Stimulated activated CD4-positive, alpha-beta T cell treated with anti-CD3 and anti-CD28 coated beads, Interleukin-4, amount 100 ng/mL, for 1 hour (primary cell): ENCODE data around the gene CLK4.
A peak's percentile ranks its signal among the peaks of the same experiment; 100 is the strongest.

Source experiments
- DNase-seq: peaks from one replicate; pipeline ENCODE4 v3.0.0-alpha.2; 2020

The CLK4 gene

DNA sequence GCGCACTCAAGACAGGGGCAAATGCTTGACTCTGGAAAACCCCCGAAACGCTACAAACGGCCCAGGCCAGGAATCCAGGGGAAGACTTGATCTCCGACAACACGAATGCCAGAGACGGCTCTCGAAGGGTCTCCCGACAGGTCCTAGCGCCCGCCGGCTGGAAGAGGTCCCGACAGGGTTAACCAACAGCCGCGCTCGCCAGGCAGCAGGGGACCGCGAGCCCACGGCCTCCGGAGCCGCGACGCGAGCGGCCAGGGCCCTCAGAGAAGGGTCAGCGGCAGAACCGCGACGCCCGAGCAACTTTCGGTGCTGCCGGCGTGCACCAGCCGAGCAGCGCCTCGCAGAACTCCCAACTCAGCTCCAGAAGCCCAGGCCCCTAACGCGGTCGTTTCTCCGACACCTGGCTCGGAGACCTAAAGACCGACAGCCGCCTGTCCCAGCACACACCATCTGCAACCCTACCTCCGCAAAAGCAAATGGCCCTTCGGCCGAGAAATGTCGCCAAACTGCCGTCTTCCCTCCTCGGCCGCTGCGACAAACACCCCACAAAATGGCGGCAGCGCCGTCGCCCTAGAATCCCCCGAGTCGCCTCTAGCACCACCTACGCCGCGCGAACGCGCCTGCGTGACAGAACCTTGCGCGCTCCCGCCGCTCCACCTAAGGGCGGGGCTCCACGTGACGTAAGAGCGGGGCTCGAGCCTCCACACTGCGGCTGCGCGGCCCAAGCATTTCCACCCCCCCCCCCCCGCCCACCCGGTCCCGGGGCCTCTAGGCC is at the start of gene CLK4:
TSS of gene CLK4 (minus strand) at position 567 of the 775 bp plus-strand sequence. CDS start 3,634 bp downstream, outside the sequence.
- DNase-seq: peak; percentile 98

DNA sequence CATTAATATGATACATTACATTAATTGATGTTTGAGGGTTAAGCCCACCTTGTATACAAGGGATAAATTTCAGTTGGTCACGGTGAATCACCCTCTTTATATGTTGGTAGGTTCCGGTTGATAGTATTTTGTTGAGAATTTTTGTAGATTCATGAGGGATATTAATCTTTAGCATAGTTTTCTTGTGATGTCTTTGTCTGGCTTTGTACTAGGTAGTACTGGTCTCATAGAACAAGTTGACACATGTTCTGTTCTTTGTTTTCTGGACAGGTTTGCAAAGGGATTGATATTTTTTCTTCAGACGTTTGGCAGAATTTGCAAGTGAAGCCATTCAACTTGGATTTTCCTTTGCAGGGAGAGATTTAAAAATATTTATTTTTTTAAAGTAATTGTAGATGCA is 49.1 kb upstream of the CLK4 start:
- DNase-seq: no peak

DNA sequence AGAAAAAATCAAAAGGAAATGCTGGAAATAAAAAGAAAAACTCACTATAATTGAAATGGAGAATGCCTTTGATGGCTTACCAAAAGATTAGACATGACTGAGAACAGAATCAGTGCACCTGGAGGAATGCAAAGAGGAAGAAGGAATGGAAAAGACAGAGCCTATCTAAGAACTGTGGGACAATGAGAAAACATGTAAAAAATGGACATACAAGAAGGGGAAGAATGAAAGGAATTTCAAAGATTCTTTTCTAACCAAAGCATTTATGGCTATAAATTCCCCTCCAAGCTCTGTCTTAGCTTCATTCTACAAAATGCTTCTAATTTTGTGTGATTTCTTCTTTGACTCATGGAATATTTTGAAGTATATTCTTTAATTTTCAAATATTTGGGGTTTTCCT is 47.5 kb upstream of the CLK4 start:
- DNase-seq: no peak

DNA sequence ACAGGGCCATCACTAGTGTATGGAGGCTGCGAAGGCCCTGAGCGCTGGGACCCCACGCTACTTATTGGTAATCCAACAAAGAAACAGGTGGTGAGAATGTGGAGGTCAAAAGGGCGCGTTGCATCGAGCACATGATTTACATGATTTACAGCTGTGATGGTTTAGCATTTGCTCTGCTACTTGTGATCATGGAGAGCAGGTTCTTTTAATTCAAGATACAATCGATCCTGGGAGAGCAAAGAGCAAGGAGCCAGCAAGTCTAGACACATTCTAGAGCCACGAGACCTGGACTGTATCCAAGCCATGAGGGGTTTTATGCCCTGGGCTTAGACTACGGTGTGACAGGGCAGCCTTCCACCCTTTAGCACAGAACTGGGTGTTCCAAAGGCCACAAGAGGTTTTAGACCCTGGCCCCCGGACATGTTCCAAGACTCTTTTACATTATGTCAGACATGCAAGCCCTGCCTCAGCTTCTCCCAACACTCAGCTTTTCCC is 47.0 kb upstream of the CLK4 start:
- DNase-seq: no peak

DNA sequence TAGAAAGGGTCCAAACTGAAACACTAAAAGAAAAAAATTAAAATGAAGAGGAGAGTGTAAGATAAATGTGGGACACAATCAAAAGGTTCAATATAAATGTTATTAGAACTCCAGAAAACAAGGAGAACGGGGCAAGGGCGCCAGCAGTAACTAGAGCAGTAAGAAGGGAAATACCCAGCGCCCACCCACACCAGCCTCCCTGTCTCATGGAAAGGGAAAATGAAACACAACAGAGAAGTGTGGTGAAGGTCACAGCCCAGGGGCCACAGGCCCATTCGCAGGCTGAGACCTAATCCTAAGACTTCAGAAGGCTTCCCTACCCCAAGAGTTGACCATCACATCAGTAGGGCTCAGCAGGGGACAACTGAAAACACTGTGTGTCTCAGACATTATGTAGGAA is 45.8 kb upstream of the CLK4 start:
- DNase-seq: peak; percentile 4

DNA sequence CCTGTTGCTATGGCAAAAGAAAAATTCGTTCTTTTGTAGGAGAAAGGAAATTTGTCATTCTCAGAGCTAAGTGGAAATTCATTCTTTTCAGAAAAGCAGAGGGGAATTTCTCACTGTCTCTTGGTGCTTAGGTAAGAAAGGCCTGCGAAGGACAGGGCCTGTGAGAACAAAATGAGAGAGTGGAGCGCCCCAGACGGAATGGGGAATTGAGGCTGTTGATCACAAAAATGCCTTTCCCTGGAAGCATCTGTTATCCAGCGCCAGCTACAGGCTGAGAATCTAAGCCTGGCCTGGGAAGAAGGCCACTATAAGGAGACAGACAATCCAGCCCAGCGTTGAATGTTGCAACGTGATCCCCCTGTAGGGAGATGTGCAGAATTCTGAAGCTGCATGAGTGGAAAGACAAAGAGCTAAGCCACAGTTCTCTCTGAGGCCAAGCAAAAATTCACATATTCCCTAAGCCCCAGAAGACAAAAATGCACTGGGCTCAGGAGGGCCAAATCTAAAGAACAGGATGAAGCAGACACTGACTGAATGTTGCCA is 44.8 kb upstream of the CLK4 start:
- no peak for DNase-seq

DNA sequence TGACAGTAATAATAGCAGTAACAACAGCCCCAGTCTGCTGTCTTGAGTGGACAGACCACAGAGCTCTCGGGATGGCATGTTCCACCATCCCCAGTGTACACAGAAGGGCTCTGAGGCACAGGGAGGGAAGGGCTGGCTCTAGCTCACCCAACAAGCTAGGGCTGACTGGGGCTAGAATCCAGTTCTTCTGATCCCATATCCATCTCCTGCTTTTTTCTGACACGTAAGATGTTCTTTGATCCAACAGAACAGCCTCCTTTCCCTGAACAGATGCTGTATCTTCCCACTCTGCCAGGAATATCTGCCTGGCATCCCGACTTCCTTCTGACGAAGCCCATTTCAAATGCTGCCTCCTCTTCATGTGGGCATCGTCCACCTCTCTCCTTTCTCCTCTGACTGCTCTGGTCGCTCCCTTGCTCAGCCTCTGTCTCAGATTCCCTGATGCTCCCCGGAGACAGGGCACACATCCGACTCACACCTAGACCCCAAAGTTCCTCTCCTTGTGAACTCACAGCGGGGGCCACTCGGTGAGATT is 43.6 kb upstream of the CLK4 start:
- DNase-seq: no peak

DNA sequence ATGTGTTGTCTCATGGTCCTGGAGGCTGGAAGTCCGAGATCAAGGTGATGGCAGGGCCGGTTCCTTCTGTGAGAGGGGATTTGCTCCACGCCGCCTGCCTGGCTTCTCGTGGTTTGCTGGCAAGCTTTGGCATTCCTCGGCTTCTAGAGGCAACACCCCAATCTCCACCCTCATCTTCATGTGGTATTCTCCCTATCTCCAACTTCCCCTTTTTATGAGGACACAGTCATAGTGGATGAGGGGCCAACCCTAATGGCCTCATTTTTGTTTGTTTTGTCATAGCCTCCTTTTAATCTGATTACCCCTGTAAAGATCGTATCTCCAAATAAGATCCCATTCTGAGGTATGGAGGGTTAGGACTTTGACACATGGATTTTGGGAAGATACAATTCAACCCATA is 41.7 kb upstream of the CLK4 start:
- no peak for DNase-seq

DNA sequence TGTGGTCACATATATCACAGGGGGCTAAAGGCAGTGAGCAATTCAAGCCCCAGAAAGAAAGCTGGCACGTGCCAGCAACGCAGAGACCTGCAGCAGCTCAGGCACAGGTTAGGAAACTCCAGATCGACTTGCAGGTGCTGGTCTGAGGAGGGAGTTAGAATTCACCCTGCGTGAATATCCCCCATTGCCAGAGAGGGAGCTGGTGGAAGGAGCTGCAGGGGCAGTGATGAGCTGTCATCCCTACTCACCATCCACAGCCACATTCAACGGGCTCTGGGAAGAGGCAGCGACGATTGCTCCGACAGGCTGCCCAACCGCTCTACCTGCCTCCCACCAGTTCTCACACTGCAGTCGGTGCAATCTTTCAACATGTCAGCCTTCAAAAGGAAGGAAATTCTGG is 40.8 kb upstream of the CLK4 start:
- DNase-seq: no peak

DNA sequence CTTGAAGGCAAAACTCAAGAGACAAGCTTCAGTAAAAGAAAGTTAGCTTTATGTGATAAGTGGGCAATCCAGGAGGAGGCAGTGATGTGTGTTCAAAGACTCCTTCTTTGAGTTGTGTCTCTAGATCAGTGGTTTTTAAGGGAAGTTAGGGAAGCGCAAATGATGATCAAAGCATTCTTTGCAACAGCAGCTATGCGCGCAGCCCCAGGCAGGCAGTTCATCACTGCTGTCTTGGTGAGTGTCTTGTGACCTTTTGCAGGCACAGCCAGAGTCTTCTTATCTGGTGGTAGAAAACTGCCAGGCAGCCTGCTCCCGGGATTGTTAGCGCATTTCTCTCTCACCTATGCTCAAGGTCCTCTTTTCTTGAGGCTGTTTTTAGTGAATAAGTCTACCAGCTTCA is 40.3 kb upstream of the CLK4 start:
- DNase-seq: no peak

DNA sequence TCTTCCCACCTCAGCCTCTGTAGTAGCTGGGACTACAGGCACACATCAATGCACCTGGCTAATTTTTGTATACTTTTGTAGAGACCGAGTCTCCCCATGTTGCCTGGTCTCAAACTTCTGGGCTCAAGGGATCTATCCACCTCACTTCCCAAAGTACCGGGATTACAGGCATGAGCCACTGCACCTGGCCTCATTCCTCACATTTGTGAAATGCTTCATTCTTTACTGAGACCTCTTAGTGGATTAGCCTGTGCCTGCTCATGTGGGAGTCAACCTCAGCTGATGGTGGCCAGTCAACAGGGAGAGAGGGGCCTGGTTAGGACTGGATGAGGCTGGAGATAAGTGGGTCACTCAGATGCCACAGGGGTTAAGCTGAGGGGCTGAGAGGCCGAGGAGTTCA is 37.3 kb upstream of the CLK4 start:
- no peak for DNase-seq

DNA sequence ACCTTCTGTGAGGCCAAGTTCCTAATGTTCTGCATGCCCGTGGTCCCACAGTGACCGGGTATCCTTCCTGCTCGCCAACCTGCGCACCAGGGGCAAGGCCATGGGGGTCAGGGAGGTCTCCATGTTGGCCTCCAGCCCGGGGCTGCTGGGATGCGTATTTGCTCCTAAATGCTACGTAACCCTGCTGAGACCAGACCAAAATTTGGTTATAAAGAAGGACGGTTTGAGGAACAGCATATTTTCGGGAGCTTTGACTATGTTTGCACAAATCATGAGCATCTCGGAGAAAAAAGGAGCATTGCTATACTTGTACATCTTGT is 35.7 kb upstream of the CLK4 start:
- DNase-seq: no peak

DNA sequence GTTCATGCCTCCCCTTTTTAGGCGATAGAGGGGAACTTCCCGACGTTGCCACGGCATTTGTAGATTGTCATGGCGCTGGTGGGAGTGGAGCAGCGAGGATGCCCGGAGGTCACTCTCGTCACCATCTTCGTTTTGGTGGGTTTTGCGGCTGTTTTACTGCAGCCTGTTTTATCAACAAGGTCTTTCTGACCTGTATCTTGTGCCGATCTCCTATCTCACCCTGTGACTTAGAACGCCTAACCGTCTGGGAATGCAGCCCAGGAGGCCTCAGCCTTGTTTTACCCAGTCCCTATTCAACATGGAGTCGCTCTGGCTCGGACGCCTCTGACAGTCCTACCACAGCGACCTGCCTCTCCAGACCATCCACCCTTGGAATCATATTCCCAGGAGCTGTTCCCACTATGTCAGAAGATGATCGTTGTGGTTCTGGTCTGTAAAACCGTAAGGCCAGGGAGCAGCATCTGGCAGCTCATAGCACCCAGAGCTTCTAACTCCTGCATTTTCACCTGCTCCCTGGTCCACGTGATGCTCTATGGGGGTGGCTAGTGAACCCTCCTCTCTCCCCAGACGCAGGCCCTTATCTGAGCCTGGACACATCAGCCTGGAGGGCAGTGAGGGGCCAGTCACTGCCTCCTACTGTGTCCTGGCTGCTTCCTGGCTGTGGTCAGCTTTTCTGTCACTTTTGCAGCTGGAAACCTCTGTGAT is 35.1 kb upstream of the CLK4 start:
- no peak for DNase-seq

DNA sequence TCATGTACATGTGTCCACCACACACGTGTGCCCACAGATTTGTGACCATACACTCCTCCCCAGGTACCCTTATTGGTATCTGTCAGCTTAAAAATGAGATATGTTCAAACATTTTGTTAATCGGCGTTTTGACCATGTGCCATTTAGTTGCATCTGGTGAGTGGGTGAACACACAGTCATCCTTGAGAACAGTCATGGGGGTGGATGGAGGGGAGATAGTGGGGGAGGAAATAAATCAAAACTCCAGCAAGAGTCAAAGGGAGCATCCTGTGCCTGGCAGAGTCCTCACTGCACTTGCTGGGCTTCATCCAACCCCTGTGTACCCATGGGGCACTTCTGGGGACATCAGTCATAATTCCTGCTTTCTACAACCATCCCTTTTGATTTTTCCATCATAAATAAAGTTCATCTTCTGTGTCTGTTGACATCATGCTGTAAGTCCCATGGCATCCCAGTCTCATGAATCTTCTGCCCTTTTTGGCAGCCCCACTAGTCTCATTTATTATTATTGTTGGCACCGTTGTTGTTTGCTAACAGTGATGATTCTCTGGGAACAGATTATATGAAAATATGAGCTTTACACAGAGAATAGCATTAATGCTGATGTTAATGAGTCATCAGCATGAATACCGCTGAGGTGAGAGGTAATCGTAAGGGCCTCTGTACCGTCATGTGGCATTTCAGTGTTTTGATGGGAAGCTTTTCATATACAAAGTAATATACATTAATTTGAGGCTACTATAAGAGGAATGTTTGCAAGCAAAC is 24.4 kb upstream of the CLK4 start:
- no peak for DNase-seq

DNA sequence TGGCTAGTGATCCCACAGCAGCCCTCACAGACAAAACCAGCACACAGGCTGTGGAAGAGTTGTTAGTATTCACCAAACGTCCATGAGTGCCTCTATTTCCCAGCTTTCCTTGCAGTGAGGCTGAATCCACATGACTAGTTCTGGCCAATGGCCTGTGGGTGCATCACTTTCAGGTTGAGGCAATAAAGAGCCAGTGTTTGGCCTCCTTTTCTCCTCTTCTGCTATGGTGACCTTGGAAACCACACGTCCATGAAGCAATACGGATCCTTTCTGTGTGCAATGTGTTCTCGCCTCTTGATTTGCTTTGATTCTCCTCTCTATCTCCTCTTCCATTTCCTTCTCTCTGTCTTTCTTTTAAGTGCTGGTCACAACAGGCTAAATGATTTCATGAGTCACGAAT is 23.4 kb upstream of the CLK4 start:
- DNase-seq: no peak

DNA sequence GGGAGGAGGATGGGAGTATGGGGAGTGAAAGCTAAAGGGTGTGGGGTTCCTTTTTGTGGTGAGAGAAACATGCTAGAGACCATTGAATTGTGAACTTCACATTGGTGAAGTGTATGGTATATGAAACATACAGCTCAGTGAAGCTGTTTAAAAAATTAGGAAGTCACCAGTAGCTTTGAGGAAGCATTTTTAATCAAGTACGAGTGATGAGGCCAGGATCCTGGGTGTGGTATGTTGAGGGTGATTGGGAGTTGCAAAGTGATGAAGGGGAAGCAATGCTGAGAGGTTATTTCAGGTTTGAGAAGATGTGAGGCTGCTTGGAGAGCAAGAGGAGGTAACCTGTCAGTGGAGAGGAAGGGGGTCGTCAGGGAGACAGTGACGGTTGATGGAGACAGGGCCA is 22.7 kb upstream of the CLK4 start:
- no peak for DNase-seq

DNA sequence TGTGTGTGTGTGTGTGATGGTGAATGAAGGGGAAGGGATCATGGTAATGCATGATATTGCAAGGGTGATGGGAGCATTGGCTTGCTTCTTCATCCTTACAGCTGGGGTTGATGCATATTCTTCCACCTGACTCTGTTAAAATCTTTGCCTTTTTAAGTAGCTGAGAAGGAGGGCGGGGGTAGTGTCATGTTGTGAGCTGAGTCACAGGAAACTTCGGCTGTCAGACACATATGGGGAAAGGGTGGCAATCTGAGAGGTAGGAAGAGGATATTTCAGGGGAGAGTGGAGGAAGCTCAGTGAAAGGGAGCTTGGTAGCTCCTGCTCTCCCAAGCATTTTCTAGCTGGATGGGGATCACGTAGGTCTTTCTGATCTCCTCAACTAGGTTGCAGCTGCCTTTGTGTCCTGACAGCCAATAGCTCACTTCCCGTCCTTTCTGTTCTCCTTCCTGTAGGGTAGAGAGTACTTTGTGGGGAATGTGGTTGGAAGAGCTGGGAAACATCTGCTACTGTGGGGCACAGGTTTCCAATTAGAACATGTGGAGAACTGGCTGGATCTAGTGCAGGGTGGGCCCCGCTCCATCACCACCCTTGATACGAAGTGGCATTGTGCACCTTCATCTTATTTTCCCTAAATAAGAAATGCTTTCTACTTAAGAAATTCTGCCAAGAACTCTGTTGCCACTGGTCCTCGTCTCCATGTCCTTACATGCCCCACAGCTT is 18.1 kb upstream of the CLK4 start:
- DNase-seq: no peak

DNA sequence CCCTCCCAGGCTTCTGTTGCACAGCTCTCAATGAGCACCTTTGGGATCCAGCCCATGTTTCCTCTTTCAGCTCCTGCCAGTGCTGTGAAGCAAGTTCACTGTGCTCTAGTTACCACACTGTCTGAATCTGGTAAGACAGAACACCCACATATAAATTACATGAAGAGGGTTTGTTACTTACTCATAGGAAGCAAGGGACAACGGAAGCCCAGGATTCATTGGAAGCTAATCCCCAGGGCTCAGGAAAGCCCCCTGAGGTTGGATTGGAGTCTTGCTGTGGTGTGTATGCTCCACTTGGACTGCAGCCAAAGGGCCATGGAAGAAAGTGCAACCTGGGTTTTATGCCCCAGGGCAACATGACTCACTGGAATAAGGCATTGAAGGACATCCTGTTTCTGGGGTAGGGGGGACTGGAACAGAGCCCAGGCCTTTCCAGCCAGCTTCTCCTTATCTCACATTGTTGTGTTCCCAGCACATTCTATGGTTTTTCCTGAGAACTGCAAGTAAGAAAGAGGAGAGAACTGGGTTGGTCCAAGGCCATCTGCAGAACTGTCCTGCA is 15.6 kb upstream of the CLK4 start:
- DNase-seq: no peak

DNA sequence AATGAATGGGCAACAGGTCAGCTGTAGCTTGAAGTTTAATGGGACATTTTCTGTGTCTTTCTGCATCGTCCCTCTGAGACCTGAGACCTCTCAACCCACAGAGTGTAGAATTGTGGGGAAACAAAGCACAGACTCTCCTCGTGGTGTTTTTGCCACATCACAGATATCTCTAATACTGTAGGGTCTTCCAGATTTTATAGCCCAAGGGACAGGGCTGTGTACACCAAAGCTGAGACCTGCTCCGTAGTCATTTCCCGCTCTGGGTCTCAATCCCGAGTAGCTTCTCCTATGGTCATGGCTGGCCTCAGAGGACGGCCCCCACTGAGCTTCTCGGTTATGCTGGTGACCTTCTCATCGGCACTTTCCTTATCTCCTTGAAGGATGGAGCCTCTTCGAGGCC is 14.9 kb upstream of the CLK4 start:
- DNase-seq: no peak

DNA sequence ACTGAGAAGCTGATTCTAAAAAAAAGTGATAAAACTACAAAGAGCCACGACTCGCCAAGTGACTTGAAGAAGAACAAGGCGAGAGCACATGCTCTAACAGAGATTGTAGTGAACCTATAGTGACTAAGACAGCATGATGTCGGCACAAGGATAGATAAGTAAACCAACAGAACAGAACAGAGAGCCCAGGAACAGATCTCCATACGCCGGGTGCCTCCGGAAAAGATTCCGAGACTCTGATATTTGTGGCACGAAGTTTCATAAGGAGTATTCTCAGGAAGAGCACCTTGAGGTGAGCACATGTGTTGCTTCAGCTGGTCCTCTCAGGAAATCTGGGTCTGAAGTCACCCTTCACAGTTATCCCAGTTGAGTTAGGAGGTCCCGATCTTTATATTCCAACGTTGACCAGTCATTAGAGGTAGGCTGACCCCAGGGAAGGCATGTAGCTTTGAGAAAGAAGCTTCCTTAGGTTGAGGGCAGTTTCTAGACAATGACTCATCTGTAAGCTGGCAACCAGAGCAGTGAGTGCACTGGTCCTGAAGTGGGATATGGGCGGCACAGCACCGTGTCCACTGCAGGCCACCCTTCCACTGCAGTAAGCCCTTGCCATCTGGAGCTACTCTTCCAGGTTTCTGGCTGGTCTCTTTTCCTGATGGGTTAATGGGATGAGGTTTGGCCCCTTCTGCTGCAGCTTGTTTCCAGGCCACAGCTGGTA is 13.6 kb upstream of the CLK4 start:
- DNase-seq: no peak

DNA sequence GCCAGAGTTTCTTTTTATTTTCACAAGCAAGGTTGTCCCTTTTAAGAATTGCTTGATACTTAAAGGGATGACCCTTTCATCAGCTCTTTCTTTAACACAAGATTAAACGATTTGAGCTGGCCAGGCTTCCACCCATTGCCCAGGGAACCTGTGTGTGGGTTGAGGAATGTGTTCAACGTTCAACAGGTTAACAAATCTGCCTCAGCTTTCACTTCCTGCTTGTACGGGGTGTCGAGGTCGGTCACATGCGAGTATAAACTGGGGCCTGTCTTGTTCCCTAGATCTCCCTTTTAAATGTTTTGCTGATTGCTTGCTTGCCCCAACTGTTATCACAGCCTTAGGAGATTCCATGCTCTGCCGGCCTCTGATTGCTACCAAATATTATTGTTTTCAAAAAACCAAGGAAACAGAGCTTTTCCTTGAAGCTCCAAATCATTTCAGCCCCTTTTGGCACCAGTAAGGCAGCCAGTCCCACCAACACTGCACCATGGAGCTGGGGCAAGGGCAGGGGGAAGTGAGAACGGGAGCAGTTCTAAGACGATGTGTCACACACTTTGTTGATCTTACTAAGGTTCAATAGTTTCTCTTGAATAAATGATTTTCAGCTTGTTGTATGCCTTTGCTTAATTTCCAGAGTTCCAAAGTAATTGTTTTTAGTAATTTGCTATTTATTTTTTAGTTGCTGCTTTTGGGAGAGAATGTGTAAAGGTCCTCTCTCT is 10.7 kb upstream of the CLK4 start:
- DNase-seq: no peak
